Measurements from ENCODE around the gene NPAP1. TPM values are rescaled to one million over a fixed set of nuclear protein-coding genes. Genes with fewer than 3 reads are reported as not detected.

NPAP1 gene
- polyA plus RNA-seq, 1 of the 3 experiments (the other 2 are of a cell fraction): not detected

- no peaks in the 10 kb centered on the region for H3K27me3 ChIP-seq (ENCODE audit: insufficient read depth)
- H3K27ac ChIP-seq (ENCODE audit: low read depth in 2 of 2, low read length in 1 of 2): no peak overlapping the region
- H3K4me2 ChIP-seq: no peak overlapping the region
- no peak for DNase-seq
- H3K4me3 ChIP-seq (ENCODE audit: low read depth in 2 of 2, low read length in 1 of 2): no peak overlapping the region
- H3K9me3 ChIP-seq: no peaks in the 10 kb centered on the region
- H3F3A ChIP-seq (replicated peaks; ENCODE audit: insufficient read depth): no peaks in the 10 kb centered on the region
- H3K4me1 ChIP-seq (ENCODE audit: control insufficient read depth in 1 of 2, insufficient read depth in 2 of 2, low read depth in 1 of 2, low read length in 1 of 2): no peaks in the 10 kb centered on the region
- no peaks in the 10 kb centered on the region for H3K9me2 ChIP-seq
- no peaks in the 10 kb centered on the region for H3K36me3 ChIP-seq (replicated peaks in 1 of 2; ENCODE audit: control insufficient read depth in 1 of 2, insufficient read depth in 2 of 2, low read length in 1 of 2)
- H2AFZ ChIP-seq (ENCODE audit: low read depth): no peak overlapping the region
- no peaks in the 10 kb centered on the region for H4K20me1 ChIP-seq (ENCODE audit: insufficient read depth)
- POLR2A ChIA-PET: no interaction called here
- CTCF ChIA-PET: no interaction called here
- no peak overlapping the region for H3K9ac ChIP-seq
- H3K79me2 ChIP-seq (ENCODE audit: insufficient read depth): no peaks in the 10 kb centered on the region
- TF ChIP-seq TCF12 (IDR thresholded peaks at IDR 0.05): no peak
- no peak for TF ChIP-seq REST (IDR thresholded peaks at IDR 0.05; ENCODE audit: low read depth, low read length)
- no peak for TF ChIP-seq USF2 (IDR thresholded peaks at IDR 0.05; ENCODE audit: borderline replicate concordance, low read depth, low read length)
- no peak for TF ChIP-seq RAD21 (IDR thresholded peaks at IDR 0.05; ENCODE audit: low read length)
- TF ChIP-seq JUND (IDR thresholded peaks at IDR 0.05): no peak
- TF ChIP-seq RXRA (IDR thresholded peaks at IDR 0.05; ENCODE audit: borderline replicate concordance, low read depth): no peak
- no peak for TF ChIP-seq FOXM1 (IDR thresholded peaks at IDR 0.05; ENCODE audit: low read depth)
- TF ChIP-seq GABPA (IDR thresholded peaks at IDR 0.05; ENCODE audit: low read depth): no peak
- TF ChIP-seq ELF1 (IDR thresholded peaks at IDR 0.05): no peak
- TF ChIP-seq, protein P1, sequence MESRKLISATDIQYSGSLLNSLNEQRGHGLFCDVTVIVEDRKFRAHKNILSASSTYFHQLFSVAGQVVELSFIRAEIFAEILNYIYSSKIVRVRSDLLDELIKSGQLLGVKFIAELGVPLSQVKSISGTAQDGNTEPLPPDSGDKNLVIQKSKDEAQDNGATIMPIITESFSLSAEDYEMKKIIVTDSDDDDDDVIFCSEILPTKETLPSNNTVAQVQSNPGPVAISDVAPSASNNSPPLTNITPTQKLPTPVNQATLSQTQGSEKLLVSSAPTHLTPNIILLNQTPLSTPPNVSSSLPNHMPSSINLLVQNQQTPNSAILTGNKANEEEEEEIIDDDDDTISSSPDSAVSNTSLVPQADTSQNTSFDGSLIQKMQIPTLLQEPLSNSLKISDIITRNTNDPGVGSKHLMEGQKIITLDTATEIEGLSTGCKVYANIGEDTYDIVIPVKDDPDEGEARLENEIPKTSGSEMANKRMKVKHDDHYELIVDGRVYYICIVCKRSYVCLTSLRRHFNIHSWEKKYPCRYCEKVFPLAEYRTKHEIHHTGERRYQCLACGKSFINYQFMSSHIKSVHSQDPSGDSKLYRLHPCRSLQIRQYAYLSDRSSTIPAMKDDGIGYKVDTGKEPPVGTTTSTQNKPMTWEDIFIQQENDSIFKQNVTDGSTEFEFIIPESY (IDR thresholded peaks at IDR 0.05; ENCODE audit: borderline replicate concordance, low read depth): no peak
- WGBS (ENCODE audit: low lambda C conversion rate): 8% methylated on average over 5 of the region's 5 CpGs
Measured at GRCh38 chr15:24718289-24719082, 42.9 kb downstream of the NPAP1 start.

GRCh38 chr15:24729760-24730159, 54.2 kb downstream of the NPAP1 start:
- Histone ChIP-seq H3K4me2 (no peak overlapping the region), H3F3A (replicated peaks; ENCODE audit: insufficient read depth) (no peaks in the 10 kb centered on the region), H3K36me3 (replicated peaks in 1 of 2; ENCODE audit: control insufficient read depth in 1 of 2, insufficient read depth in 2 of 2, low read length in 1 of 2) (no peaks in the 10 kb centered on the region), H3K79me2 (ENCODE audit: insufficient read depth) (no peaks in the 10 kb centered on the region), H2AFZ (ENCODE audit: low read depth) (no peak overlapping the region), H3K4me1 (ENCODE audit: control insufficient read depth in 1 of 2, insufficient read depth in 2 of 2, low read depth in 1 of 2, low read length in 1 of 2) (no peaks in the 10 kb centered on the region), H3K4me3 (ENCODE audit: low read depth in 2 of 2, low read length in 1 of 2) (no peak overlapping the region), H4K20me1 (ENCODE audit: insufficient read depth) (no peaks in the 10 kb centered on the region), H3K9me2 (no peaks in the 10 kb centered on the region), H3K9me3 (no peaks in the 10 kb centered on the region), H3K9ac (no peak overlapping the region), H3K27me3 (ENCODE audit: insufficient read depth) (no peaks in the 10 kb centered on the region), H3K27ac (ENCODE audit: low read depth in 2 of 2, low read length in 1 of 2) (no peak overlapping the region)
- no peak for DNase-seq
- whole genome bisulfite sequencing (ENCODE audit: low lambda C conversion rate): 24% methylated on average over 2 of the region's 2 CpGs
- POLR2A ChIA-PET: no interaction called here
- TF ChIP-seq RCOR1 (IDR thresholded peaks at IDR 0.05; ENCODE audit: low read length) (no peak), CHD2 (IDR thresholded peaks at IDR 0.05; ENCODE audit: low read length, partially characterized antibody) (no peak), FOSL2 (IDR thresholded peaks at IDR 0.05; ENCODE audit: borderline replicate concordance, low read depth) (no peak), MEF2A (IDR thresholded peaks at IDR 0.05; ENCODE audit: borderline replicate concordance, low read depth) (no peak), RXRA (IDR thresholded peaks at IDR 0.05; ENCODE audit: borderline replicate concordance, low read depth) (no peak), TCF12 (IDR thresholded peaks at IDR 0.05) (no peak), SMC3 (IDR thresholded peaks at IDR 0.05; ENCODE audit: low read depth, low read length) (no peak), FOXJ3 (CRISPR knock-in tag; IDR thresholded peaks at IDR 0.05) (no peak), GATA2 (CRISPR knock-in tag; IDR thresholded peaks at IDR 0.05) (no peak), ELF1 (IDR thresholded peaks at IDR 0.05) (no peak), RAD21 (IDR thresholded peaks at IDR 0.05; ENCODE audit: low read length) (no peak), NFIC (IDR thresholded peaks at IDR 0.05; ENCODE audit: borderline replicate concordance) (no peak), POLR2AphosphoS5 (IDR thresholded peaks at IDR 0.05; ENCODE audit: low read depth, low read length) (no peak), MXI1 (IDR thresholded peaks at IDR 0.05; ENCODE audit: low read depth, low read length) (no peak)
- TF ChIP-seq, protein P2, sequence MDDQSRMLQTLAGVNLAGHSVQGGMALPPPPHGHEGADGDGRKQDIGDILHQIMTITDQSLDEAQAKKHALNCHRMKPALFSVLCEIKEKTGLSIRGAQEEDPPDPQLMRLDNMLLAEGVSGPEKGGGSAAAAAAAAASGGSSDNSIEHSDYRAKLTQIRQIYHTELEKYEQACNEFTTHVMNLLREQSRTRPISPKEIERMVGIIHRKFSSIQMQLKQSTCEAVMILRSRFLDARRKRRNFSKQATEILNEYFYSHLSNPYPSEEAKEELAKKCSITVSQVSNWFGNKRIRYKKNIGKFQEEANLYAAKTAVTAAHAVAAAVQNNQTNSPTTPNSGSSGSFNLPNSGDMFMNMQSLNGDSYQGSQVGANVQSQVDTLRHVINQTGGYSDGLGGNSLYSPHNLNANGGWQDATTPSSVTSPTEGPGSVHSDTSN (IDR thresholded peaks at IDR 0.05): no peak
- CTCF ChIA-PET: no interaction called here
